Ectodermal cell (in vitro differentiated cells): ENCODE results near the gene MGARP. TPM values are rescaled to one million over a fixed set of nuclear protein-coding genes. Genes with fewer than 3 reads are reported as not detected.
"Not testable (repeated sequence)": the region's sequence is repeated elsewhere in the genome, so short reads cannot be mapped to it uniquely, and the experiment has no call there.

ENCODE experiments used
- H3K27ac ChIP-seq: 2 replicates; pipeline ENCODE4 v1.7.0; 2013; ENCODE audit warnings: mild to moderate bottlenecking, low read depth, low read length; ENCODE audit not compliant: insufficient read depth, poor library complexity, severe bottlenecking
- H3K27me3 ChIP-seq: 2 replicates; pipeline ENCODE4 v1.7.0; 2013; ENCODE audit warnings: mild to moderate bottlenecking, low read length; ENCODE audit not compliant: insufficient read depth, control insufficient read depth, poor library complexity, severe bottlenecking
- H3K36me3 ChIP-seq: one replicate; pipeline ENCODE4 v1.7.0; 2013; ENCODE audit warnings: low read length; ENCODE audit not compliant: control insufficient read depth, insufficient read depth
- H3K4me1 ChIP-seq: one replicate; pipeline ENCODE4 v1.7.0; 2013; ENCODE audit warnings: low read length; ENCODE audit not compliant: control insufficient read depth, insufficient read depth
- H3K4me3 ChIP-seq: 2 replicates; pipeline ENCODE4 v1.7.0; 2013; ENCODE audit warnings: low read depth, low read length, control low read depth; ENCODE audit not compliant: insufficient read depth
- H3K9me3 ChIP-seq: 2 replicates; pipeline ENCODE4 v1.7.0; 2013; ENCODE audit warnings: mild to moderate bottlenecking, low read length, moderate library complexity; ENCODE audit not compliant: control insufficient read depth
- WGBS, 2 experiments: methylation state at CpG; one replicate each; pipeline ENCODE4 v1.1.7; 2013; ENCODE audit warnings: missing lambda C conversion rate in 2 of 2; 5-methylcytosine and 5-hydroxymethylcytosine counted together
- polyA plus RNA-seq, 4 experiments: library from polyadenylated mRNA; stranded (reverse); fragments of 50-300 nt; gene quantifications; one replicate each; pipeline ENCODE4 v1.2.3, GENCODE V29; 2013

Gene MGARP
- polyA plus RNA-seq (2013, experiment 1 of 4): 2.1 TPM
- polyA plus RNA-seq (2013, experiment 2 of 4): 1.5 TPM
- 3.4 TPM for polyA plus RNA-seq (2013, experiment 3 of 4)
- 2.0 TPM for polyA plus RNA-seq (2013, experiment 4 of 4)

GRCh38 chr4:139279760-139280620 is at the start of gene MGARP:
MGARP (minus strand) TSS chr4:139280225; CDS start chr4:139280158, 67 bp downstream.
- Histone ChIP-seq H3K36me3 (no peaks in the 10 kb centered on the region), H3K27me3 (peaks cover 42% of the 10 kb centered on the region), H3K27ac (no peak within 1 kb of the TSS), H3K4me3 (peak within 1 kb of the TSS; percentile 35), H3K4me1 (no peaks in the 10 kb centered on the region), H3K9me3 (no peaks in the 10 kb centered on the region)
- 3 to 4% methylated on average over 51 of the region's 51 CpGs for WGBS, 2 experiments

- no peak overlapping the region for H3K27ac ChIP-seq
- 59 to 69% methylated on average over 3 to 4 of the region's 4 CpGs for WGBS, 2 experiments
- no peaks in the 10 kb centered on the region for H3K9me3 ChIP-seq
- H3K4me3 ChIP-seq: no peak overlapping the region
- no peaks in the 10 kb centered on the region for H3K4me1 ChIP-seq
- H3K36me3 ChIP-seq: peaks cover 4% of the 10 kb centered on the region
- no peaks in the 10 kb centered on the region for H3K27me3 ChIP-seq
Measured at GRCh38 chr4:139329665-139330200, 49.7 kb upstream of the MGARP start.

GRCh38 chr4:139324620-139325019 is 44.6 kb upstream of the MGARP start:
- no peak overlapping the region for H3K27ac ChIP-seq

GRCh38 chr4:139322541-139322940 is 42.5 kb upstream of the MGARP start:
- not testable (repeated sequence) for H3K9me3 ChIP-seq, H3K36me3 ChIP-seq, H3K4me1 ChIP-seq, H3K4me3 ChIP-seq, H3K27me3 ChIP-seq, H3K27ac ChIP-seq
- WGBS, 2 experiments: 96% methylated on average over 6 of the region's 6 CpGs

More at GRCh38 chr4:139324620-139325019, 44.6 kb upstream of the MGARP start:
- Histone ChIP-seq H3K36me3 (peaks cover 4% of the 10 kb centered on the region), H3K27me3 (no peaks in the 10 kb centered on the region), H3K9me3 (no peaks in the 10 kb centered on the region), H3K4me1 (no peaks in the 10 kb centered on the region), H3K4me3 (no peak overlapping the region)
- 93% methylated on average over 6 of the region's 6 CpGs for WGBS, 2 experiments

GRCh38 chr4:139322070-139322469 is 42.0 kb upstream of the MGARP start:
- not testable (repeated sequence) for H3K36me3 ChIP-seq, H3K4me1 ChIP-seq, H3K9me3 ChIP-seq, H3K27me3 ChIP-seq, H3K4me3 ChIP-seq, H3K27ac ChIP-seq
- 86 to 94% methylated on average over 1 of the region's 1 CpG for WGBS, 2 experiments

- Histone ChIP-seq H3K4me3 (no peak overlapping the region), H3K36me3 (no peaks in the 10 kb centered on the region), H3K27me3 (no peaks in the 10 kb centered on the region), H3K27ac (no peak overlapping the region), H3K4me1 (no peaks in the 10 kb centered on the region), H3K9me3 (no peaks in the 10 kb centered on the region)
- 100% methylated on average over 1 of the region's 1 CpG; no CpG with 5 or more reads in 1 of the 2 experiments for WGBS, 2 experiments
Measured at GRCh38 chr4:139319571-139319970, 39.5 kb upstream of the MGARP start.

- Histone ChIP-seq H3K27me3 (no peaks in the 10 kb centered on the region), H3K27ac (no peak overlapping the region), H3K4me3 (no peak overlapping the region), H3K9me3 (no peaks in the 10 kb centered on the region), H3K4me1 (no peaks in the 10 kb centered on the region), H3K36me3 (no peaks in the 10 kb centered on the region)
Measured at GRCh38 chr4:139317635-139318034, 37.6 kb upstream of the MGARP start.

GRCh38 chr4:139316733-139317132 is 36.7 kb upstream of the MGARP start:
- 93 to 94% methylated on average over 2 of the region's 2 CpGs for WGBS, 2 experiments
- no peak overlapping the region for H3K4me3 ChIP-seq
- H3K27ac ChIP-seq: no peak overlapping the region
- H3K27me3 ChIP-seq: no peaks in the 10 kb centered on the region
- no peaks in the 10 kb centered on the region for H3K9me3 ChIP-seq
- no peaks in the 10 kb centered on the region for H3K4me1 ChIP-seq
- no peaks in the 10 kb centered on the region for H3K36me3 ChIP-seq

GRCh38 chr4:139315221-139315675 is 35.2 kb upstream of the MGARP start:
- Histone ChIP-seq H3K4me3 (no peak overlapping the region), H3K36me3 (no peaks in the 10 kb centered on the region), H3K27me3 (no peaks in the 10 kb centered on the region), H3K27ac (peak overlapping the region; percentile 39), H3K4me1 (no peaks in the 10 kb centered on the region), H3K9me3 (no peaks in the 10 kb centered on the region)
- WGBS, 2 experiments: 86 to 87% methylated on average over 12 to 13 of the region's 13 CpGs

GRCh38 chr4:139314047-139314800 is 34.2 kb upstream of the MGARP start:
- Histone ChIP-seq H3K27ac (peak overlapping the region; percentile 67), H3K9me3 (no peaks in the 10 kb centered on the region), H3K36me3 (no peaks in the 10 kb centered on the region), H3K27me3 (no peaks in the 10 kb centered on the region), H3K4me3 (no peak overlapping the region), H3K4me1 (no peaks in the 10 kb centered on the region)
- WGBS, 2 experiments: 51 to 53% methylated on average over 4 of the region's 4 CpGs
